Erythroblast (primary cell): Measurements from ENCODE around the gene IL20RB.

Source experiments
- GATA1 ChIP-seq: IDR thresholded peaks from 2 replicates; pipeline ENCODE4 v1.6.1; 2011; ENCODE audit warnings: low read depth, mild to moderate bottlenecking, control low read depth, low read length, moderate library complexity
- POLR2A ChIP-seq: IDR thresholded peaks from 2 replicates; pipeline ENCODE4 v1.6.1; 2011; ENCODE audit warnings: mild to moderate bottlenecking, low read length

- TF ChIP-seq POLR2A (no peak), GATA1 (no peak)
Observed at GRCh38 chr3:137024348-137024747, 66.6 kb downstream of the IL20RB start.
